HCT116 (cell line): Measurements from ENCODE around the gene MYBL2.

Experiments used
- ATF3 ChIP-seq: IDR thresholded peaks from 2 replicates; pipeline ENCODE4 v1.6.1; 2012
- CEBPB ChIP-seq: IDR thresholded peaks from 2 replicates; pipeline ENCODE4 v1.6.1; 2012; ENCODE audit warnings: low read depth
- EGR1 ChIP-seq: IDR thresholded peaks from 2 replicates; pipeline ENCODE4 v1.6.1; 2012; ENCODE audit warnings: low read depth
- EZH2 ChIP-seq: fragments of 200-600 bp; sonication (generic); IDR thresholded peaks from 2 replicates; pipeline ENCODE4 v1.6.1; 2017; ENCODE audit warnings: antibody characterized with exemption, mixed run types
- FOSL1 ChIP-seq: IDR thresholded peaks from 2 replicates; pipeline ENCODE4 v1.6.1; 2012; ENCODE audit warnings: low read depth
- MAX ChIP-seq: IDR thresholded peaks from 2 replicates; pipeline ENCODE4 v1.6.1; 2012
- POLR2A ChIP-seq: IDR thresholded peaks from 2 replicates; pipeline ENCODE4 v1.7.0; 2011; ENCODE audit warnings: borderline replicate concordance; ENCODE audit not compliant: insufficient read depth, insufficient read length; ENCODE audit errors: extremely low read depth
- RAD21 ChIP-seq: IDR thresholded peaks from 2 replicates; pipeline ENCODE4 v1.6.1; 2012; ENCODE audit warnings: low read depth, mild to moderate bottlenecking
- SIN3A ChIP-seq: IDR thresholded peaks from 2 replicates; pipeline ENCODE4 v1.6.1; 2012; ENCODE audit warnings: low read depth
- SP1 ChIP-seq: IDR thresholded peaks from 2 replicates; pipeline ENCODE4 v1.6.1; 2012; ENCODE audit warnings: low read depth
- TCF7L2 ChIP-seq: IDR thresholded peaks from 2 replicates; pipeline ENCODE4 v1.7.0; 2011; ENCODE audit warnings: borderline replicate concordance, inconsistent platforms; ENCODE audit not compliant: insufficient read depth, insufficient read length; ENCODE audit errors: extremely low read depth
- ZNF274 ChIP-seq: fragments of 200-500 bp; sonication (Bioruptor generic); IDR thresholded peaks from 2 replicates; pipeline ENCODE4 v1.6.1; 2014; ENCODE audit warnings: mild to moderate bottlenecking, low read depth, low read length, inconsistent platforms
- TF ChIP-seq, protein P1 (sequence below), 3 experiments: fragments of 200-600 bp in 1 of 3; sonication (generic) in 1 of 3; IDR thresholded peaks in 2 of 3; conservative IDR thresholded peaks in 1 of 3; 2 replicates each; pipeline ENCODE4 v1.5.1; 2012 to 2017; ENCODE audit warnings: low read depth in 2 of 3, low read length in 2 of 3, antibody characterized with exemption in 1 of 3, borderline replicate concordance in 1 of 3, control low read depth in 1 of 3, mild to moderate bottlenecking in 1 of 3, mixed read lengths in 1 of 3, mixed run types in 1 of 3, moderate library complexity in 1 of 3; ENCODE audit not compliant: insufficient read depth in 1 of 3

DNA sequence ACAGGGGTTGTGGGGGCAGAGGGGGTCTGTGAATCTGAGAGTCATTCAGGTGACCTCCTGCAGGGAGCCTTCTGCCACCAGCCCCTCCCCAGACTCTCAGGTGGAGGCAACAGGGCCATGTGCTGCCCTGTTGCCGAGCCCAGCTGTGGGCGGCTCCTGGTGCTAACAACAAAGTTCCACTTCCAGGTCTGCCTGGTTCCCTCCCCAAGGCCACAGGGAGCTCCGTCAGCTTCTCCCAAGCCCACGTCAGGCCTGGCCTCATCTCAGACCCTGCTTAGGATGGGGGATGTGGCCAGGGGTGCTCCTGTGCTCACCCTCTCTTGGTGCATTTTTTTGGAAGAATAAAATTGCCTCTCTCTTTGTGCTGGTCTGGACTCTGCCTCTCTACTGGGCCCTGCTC lies 49.2 kb downstream of the MYBL2 start:
- TF ChIP-seq, protein P1, sequence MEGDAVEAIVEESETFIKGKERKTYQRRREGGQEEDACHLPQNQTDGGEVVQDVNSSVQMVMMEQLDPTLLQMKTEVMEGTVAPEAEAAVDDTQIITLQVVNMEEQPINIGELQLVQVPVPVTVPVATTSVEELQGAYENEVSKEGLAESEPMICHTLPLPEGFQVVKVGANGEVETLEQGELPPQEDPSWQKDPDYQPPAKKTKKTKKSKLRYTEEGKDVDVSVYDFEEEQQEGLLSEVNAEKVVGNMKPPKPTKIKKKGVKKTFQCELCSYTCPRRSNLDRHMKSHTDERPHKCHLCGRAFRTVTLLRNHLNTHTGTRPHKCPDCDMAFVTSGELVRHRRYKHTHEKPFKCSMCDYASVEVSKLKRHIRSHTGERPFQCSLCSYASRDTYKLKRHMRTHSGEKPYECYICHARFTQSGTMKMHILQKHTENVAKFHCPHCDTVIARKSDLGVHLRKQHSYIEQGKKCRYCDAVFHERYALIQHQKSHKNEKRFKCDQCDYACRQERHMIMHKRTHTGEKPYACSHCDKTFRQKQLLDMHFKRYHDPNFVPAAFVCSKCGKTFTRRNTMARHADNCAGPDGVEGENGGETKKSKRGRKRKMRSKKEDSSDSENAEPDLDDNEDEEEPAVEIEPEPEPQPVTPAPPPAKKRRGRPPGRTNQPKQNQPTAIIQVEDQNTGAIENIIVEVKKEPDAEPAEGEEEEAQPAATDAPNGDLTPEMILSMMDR (IDR thresholded peaks at IDR 0.05 in 2 of 3, conservative IDR thresholded peaks at IDR 0.05 in 1 of 3; ENCODE audit: borderline replicate concordance in 1 of 3, insufficient read depth in 1 of 3, low read depth in 2 of 3, low read length in 2 of 3): no peak
- TF ChIP-seq MAX (no peak), SP1 (no peak), ATF3 (no peak), EZH2 (no peak), FOSL1 (no peak), SIN3A (no peak), POLR2A (no peak), RAD21 (no peak), TCF7L2 (no peak), ZNF274 (no peak), EGR1 (no peak), CEBPB (no peak)
